IPS-18c (cell line): ENCODE data around the gene ARHGEF11.

Experiments
- H3K4me3 ChIP-seq: 2 replicates; pipeline ENCODE4 v1.7.0; 2013; ENCODE audit warnings: low read depth, mild to moderate bottlenecking, low read length, moderate library complexity; ENCODE audit not compliant: insufficient read depth
- H3K9me3 ChIP-seq: one replicate; pipeline ENCODE4 v1.6.1; 2013; ENCODE audit warnings: mild to moderate bottlenecking, low read length, moderate library complexity; ENCODE audit not compliant: control insufficient read depth, insufficient read depth

ARHGEF11 gene

DNA sequence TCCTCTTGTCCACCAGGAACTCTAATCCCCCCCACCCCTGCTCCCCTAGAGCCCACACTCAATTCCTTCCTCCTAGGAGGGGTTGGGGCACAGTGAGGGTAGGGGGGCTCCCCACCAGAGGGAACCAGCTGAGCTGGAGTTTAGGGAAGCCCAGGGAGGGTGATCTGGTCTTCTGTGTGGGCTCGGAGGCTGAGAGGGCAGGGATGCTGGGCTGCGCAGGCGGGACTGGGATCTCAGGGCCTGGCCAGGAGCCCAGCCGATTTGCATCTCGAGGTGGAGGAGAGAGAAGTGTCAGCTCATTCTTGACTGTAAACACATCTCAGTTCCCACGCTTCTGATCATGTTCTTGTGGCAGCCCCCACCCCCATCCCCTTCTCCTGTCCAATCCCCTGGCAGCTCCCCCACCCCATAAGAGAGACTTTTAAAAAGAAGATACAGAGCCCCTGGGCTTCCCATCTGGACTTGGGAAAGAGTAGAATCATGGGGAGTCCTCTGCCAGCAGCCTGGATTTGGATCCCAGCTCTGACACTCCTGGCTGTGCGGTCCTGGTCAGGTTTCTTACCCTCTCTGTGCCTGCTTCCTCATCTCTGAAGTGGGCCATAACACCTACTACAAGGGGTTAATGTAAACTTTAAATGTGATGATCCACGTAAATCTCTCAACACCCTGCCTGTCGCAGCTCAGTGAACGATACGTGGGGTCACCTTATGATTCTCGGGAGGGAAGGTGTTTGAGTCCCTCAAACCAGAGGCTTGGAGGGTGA is 145.4 kb downstream of the ARHGEF11 start:
- H3K4me3 ChIP-seq: no peak overlapping the region
- H3K9me3 ChIP-seq: no peaks in the 10 kb centered on the region

DNA sequence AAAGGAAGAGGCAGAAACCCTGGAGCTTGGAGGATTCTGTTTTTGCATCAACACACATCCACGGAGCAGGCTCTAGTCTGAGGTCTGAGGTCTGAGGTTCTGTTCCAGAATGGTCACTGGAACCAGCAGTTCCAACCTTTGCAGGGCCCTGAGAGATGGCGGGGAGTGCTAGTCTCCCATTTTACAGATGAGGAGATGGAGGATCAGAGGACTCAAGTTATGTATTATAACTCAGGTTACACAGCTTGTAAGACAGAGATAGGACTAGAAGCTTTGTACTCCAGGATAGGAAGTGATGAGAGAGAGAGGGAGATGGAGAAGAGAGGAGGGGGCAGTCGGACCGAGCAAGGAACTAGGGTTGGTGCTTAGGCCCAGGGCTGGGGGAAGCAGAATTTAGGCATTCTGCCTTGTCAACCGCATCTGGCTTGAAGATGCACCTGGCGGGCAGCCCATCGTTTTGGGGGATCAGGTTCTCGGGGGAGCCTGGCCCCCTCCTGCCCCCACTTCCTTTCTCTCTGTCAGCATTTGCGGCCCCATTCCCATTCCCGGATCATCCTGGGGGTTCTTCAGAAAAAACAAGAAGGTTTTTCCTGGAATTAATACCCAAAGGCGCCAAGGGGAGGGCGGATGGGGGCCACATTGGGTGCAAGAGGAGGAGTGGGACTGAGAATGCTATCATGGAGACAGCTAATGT is 146.4 kb downstream of the ARHGEF11 start:
- Histone ChIP-seq H3K9me3 (no peaks in the 10 kb centered on the region), H3K4me3 (no peak overlapping the region)

DNA sequence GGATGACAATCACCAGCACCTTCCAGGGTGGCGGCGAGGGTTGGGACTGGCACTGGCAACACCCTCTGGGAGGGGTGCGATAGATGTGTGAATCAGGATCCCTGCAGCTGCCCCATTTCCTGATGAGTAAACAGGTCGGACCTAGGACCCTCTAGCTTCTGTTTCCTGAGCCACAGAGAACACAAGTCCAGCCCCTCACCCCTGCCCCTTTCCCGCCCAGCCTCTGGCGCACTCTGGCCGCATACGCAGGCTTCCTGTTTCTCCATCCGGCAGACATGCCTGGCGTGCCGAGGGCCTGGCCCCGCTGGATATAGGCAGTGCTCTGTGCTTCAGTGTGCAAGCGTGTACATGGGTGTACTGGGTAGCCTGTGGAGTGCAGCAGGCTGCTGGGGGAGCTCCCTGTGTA is 147.4 kb downstream of the ARHGEF11 start:
- Histone ChIP-seq H3K4me3 (no peak overlapping the region), H3K9me3 (no peaks in the 10 kb centered on the region)

DNA sequence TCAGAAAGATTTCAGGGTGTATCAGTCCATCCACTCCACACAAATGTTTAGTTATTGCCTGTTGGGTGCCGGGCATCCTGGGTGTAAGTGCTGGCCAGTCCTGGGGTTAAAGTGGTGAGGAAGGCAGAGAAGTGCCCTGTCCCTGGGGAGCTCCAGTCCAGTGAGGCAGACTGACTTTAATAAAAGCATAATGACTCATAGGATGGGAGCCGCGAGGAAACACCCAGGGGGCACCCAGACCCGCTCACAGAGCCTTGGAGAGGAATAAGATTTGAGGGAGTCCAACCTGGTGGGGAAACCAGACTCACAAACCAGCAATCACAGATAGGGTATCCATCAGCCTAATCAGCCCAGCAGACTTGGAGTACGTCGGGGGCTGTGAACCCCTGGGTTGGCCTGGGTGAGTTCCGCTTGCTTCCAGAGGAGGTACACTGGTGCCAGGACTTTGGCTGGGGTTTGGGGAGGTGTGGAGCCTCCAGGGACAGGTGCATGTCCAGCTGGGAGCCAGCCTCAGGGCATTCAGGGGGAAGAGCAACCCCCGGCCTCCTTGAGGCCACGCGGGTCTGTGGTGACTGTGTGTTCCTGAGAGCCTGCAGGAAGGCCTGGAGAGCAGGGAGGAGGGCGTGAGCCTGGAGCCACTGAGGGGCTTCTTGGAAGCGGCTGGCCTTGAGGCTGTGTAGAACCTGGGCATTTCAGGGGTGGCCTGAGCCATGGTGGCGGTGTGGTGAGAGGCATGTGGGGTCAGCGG is 148.3 kb downstream of the ARHGEF11 start:
- no peaks in the 10 kb centered on the region for H3K9me3 ChIP-seq
- no peak overlapping the region for H3K4me3 ChIP-seq

DNA sequence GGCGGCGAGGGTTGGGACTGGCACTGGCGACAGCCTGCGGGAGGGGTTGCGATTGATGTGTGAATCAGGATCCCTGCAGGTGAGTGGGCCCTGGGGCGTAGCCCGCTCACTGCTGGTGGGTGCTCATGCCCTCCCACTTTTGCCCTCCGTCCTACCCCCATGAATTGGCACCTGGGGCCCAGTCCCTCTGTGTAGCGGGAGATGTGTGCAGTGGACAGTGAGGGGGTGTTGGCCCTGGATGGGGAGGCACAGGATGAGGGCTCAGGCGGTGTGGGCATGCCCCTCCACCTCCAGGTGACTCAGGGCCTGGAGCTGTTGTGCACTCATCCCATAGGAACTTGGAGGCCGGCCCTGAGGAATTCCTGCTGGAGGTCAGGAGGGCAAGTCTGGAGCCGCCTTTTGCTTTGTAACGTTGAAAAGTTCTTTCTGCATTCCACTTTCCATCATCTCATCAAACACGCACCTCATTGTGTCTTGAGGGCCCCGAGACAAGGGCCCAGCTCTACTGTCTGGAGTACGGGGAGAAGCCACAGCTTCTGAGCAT is 149.0 kb downstream of the ARHGEF11 start:
- no peak overlapping the region for H3K4me3 ChIP-seq
- H3K9me3 ChIP-seq: no peaks in the 10 kb centered on the region

DNA sequence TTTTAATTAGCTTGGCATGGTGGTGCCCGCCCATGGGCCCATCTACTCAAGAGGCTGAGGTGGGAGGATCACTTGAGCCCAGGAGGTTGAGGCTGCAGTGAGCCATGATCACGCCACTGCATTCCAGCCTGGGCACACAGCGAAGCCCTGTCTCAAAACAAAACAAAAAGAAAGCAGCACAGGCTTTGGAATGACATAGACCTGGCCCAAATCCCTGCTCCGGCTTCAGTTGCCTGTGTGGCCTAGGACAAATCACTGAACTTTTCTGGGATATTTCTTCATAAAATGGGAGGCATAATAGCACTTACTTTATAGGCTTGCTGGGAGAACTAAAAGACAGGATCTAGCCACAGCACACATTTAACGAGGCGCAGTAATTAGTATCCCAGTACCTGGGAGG is 149.6 kb downstream of the ARHGEF11 start:
- Histone ChIP-seq H3K9me3 (no peaks in the 10 kb centered on the region), H3K4me3 (no peak overlapping the region)

DNA sequence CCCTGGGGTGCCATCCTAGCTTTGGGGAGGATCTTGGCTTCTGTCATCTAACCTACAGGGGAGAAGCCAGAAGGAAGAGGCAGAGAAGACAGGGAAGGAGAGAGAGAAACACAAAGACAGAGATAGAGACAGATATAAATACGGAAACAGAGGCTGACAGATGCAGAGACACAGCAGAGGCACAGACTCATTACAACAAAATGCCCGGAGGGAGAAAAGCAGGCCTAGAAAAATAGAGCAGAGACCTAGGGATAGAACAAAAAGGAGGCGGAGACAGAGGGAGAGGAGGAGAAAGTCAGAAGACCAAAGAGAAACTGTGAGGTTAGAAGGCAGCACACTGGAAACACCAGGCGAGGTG is 150.1 kb downstream of the ARHGEF11 start:
- no peaks in the 10 kb centered on the region for H3K9me3 ChIP-seq
- H3K4me3 ChIP-seq: no peak overlapping the region

DNA sequence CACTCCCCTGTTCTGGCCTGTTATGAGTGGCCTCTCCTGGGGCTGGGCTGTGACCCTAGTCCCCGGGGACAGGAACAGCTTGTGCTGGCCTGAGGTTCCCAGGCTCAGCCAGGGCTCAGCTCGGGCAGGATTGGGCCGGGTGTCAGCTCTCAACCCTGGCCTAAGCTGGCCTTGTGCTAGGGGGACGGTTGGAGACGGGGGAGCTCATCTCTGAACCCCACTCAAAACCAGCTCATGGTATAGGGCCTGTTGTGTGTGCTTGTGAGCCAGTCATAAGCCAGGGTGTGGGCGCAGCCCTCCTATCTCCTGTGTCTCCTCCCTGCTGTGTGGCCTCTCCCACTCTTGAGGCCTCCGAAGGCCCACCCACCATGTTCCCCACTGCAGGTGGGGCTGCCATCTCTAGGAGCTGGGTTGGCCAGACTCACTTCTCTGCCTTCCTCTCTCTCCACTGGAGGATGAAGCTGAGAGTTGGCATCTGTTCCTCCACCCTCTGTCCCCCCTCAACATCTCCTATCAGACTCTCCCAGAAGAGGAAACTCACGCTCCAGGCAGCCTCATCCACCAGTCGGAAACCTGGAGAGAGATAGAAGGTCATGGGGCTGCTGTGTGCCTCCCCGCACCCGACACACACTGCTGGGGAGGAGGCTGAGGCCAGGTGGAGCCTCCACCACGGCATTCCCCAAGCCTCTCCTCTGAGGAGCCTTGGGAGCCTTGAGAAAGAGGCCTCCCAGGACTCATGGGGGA is 150.7 kb downstream of the ARHGEF11 start:
- H3K4me3 ChIP-seq: no peak overlapping the region
- H3K9me3 ChIP-seq: no peaks in the 10 kb centered on the region

DNA sequence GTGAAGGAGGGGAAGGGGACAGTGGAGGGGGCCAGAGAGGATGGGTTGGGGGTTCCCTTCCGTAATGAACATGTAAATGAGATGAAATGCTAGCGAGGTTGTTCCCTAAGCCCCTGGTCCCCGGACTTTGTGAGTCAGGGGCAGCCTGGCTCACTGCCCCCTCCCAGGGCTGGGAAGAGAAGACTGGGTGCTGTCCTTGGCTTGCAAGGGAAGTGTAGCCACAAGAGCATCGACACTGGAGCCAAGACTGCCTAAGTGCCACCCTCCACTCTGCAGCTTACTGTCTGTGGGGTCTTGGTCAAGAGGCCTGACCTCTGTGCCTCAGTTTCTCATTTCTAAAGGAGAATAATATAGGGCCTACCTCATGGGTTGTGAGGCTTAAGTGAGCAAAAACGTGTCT is 151.5 kb downstream of the ARHGEF11 start:
- Histone ChIP-seq H3K9me3 (no peaks in the 10 kb centered on the region), H3K4me3 (peak overlapping the region; percentile 40; the same call in 1 of the 2 replicates)

DNA sequence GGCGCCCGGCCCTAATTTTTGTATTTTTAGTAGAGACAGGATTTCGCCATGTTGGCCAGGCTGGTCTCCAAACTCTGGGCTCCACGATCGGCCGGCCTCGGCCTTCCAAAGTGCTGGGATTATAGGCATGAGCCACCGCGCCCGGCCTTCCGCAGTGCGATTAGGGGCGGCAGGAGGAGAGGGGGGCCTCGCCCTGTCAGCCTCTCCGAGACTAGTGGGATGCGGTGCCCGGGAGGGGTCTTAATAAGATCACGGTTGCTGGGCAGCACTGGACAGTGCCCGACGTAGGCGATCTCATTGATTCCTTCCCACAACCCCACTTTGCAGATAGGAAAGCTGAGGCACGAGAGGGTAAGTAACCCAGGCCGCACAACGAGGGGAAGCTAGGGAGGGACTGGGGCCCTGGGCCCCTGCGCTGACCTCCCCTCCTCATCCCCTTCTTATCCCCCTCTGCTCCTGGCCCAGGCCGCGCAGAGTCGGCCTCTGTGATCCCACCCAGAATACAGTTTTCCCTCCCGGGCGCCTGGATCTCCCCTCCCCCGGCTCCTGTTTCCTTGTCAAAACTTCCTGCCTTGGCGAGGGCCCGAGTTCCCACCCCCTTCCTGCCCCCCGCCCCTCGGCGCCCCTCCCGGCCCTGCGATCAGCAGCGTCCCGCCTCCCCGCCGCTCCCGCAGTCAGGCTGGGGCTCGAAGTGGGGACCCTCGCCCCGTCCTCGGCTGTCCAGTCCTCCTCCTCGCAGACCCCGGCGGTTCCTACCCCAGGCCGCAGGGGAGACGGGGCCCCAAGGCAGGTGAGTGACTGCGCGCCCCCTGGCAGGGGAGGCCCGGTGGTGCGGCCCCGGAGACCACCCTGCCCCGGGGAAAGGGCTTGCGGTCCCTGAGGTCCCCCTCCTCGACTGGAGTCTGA is 152.2 kb downstream of the ARHGEF11 start, which contains the start of gene PEAR1:
TSS of gene PEAR1 (plus strand) at position 671 of the 906 bp plus-strand sequence. CDS start 10,209 bp downstream, outside the sequence.
- Histone ChIP-seq H3K4me3 (peak within 1 kb of the TSS; percentile 44), H3K9me3 (no peaks in the 10 kb centered on the region)

DNA sequence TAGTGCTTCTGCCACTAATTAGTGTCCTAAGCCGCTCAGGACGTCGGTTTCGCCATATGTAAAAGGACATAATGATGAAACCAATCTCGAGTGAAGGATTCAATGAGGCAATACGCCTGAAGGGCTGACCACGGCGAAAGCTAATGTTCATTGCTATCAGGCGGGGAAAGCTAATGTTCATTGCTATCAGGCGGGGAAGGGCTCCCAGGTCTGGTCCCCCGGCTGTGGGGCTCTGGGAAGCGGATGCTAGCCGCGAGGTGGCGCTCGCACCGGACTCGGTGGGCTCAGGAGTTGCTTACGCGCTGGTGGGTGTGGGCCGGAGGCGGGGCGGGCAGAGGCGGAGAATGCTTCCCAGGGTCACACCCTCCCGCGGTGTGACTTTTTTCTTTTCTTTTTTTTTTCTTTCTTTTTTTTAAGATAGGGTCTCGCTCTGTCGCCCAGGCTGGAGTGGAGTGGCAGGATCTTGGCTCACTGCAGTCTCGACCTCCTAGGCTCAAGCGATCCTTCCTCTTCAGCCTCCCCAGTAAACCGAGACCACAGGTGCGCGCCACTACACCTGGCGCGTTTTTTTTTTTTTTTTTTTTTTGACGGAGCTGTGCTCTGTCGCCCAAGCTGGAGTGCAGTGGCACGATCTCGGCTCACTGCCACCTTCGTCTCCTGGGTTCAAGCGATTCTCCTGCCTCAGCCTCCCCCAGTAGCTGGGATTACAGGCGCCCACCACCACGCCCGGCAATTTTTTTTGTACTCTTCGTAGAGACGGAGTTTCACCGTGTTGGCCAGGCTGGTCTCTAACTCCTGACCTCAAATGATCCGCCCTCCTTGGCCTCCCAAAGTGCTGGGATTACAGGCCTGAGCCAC is 153.1 kb downstream of the ARHGEF11 start:
- H3K9me3 ChIP-seq: no peaks in the 10 kb centered on the region
- peak overlapping the region; percentile 10; the same call in 1 of the 2 replicates for H3K4me3 ChIP-seq

DNA sequence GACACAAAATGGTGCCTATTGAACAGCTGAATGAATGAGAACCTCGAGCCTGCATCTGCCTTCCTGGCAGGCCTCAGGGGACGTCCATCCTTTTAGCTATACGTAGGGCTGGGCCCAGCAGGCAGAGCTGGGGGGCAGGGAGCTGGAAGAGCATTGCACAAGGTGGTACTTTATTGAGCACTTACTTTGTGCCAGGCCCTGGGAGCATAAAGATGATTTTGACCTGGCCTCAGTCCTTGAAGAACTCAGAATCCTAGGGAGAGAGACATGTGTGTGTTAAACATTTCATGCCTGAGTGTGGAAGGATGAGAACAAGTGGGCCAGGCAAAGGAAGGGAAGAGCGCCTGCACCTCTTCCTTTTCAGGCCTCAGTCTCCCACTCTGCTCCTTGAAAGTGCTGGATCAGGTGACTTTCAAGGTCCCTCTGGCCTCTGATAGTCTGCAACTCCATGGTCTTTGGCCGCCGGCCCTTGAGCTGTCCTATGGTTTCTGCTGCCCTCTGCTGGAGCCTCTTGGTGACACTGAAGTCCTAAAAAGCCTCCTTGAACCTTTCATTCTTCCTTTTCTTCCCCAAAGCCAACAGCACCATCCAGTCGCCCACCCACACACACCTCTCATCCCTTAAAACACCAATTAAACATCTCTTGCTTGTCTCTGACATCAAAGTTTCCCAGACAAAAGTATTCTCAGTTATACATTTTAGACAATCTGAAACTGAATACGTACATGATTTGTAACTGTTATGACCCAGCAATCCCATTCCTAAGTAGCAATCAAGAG is 155.6 kb downstream of the ARHGEF11 start:
- Histone ChIP-seq H3K4me3 (no peak overlapping the region), H3K9me3 (no peaks in the 10 kb centered on the region)

DNA sequence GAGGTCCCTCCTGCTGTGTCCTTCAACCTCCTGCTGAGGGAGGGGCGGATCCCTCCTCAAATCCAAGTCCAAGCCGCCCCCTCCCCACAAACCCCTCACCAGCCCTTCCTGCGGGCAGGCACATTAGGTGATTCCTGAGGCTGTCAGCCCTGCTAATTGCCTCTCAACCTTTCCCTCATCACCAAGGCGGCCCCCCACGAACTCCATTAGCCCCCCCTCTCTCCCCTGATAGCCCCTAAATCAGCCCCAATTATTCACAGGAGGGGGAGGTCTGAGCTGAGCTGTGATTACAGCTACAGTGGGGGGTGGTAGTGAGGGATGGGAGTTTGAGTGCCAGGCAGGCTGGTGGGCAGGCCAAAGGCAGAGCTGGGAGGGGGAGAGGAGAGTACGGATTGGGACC is 157.8 kb downstream of the ARHGEF11 start:
- H3K4me3 ChIP-seq: no peak overlapping the region

DNA sequence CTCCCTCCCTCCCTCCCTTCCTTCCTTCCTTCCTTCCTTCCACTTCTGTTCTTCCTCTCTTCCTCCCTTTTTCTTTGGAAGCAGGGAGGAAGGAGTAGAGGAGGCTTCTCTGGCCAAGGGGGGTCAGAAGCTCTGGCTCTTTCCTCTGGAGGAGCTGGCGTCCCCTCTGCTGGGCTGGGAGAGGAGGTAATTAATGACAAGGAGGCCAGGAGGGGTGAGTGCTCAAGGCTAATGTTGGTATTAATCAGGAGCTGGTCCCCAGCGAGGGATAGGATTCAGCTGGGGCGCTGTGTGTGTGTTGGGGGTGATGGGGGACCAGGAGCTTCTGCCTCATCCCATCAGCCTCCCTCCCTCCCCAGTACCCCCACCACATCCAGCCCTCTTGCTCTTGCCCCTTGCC is 158.2 kb downstream of the ARHGEF11 start:
- Histone ChIP-seq H3K4me3 (no peak overlapping the region; the same call in 1 of the 2 replicates), H3K9me3 (no peaks in the 10 kb centered on the region)

More for the DNA sequence above, 157.8 kb downstream of the ARHGEF11 start:
- no peaks in the 10 kb centered on the region for H3K9me3 ChIP-seq
